A549 (cell line): Measurements from ENCODE around the gene LGALS4.

Source experiments
- CEBPB ChIP-seq, 2 experiments: fragments of >200 bp in 1 of 2; sonication (Bioruptor Twin) in 1 of 2; formaldehyde crosslinking in 1 of 2; IDR thresholded peaks; 2 replicates each; pipeline ENCODE4 v1.6.1; 2012 to 2016
- EP300 ChIP-seq, 2 experiments: fragments of >200 bp; sonication (Bioruptor Twin); formaldehyde crosslinking; IDR thresholded peaks; 2 replicates in 1 of 2; 3 replicates in 1 of 2; pipeline ENCODE4 v1.6.1; 2016 to 2017
- ESRRA ChIP-seq: fragments of 150-350 bp; IDR thresholded peaks from 2 replicates; pipeline ENCODE4 v1.6.1; 2014; ENCODE audit warnings: mild to moderate bottlenecking, low read length, borderline replicate concordance
- NPAS2 ChIP-seq: fragments of 250-450 bp; sonication (Bioruptor Pico); IDR thresholded peaks from 2 replicates; pipeline ENCODE4 v1.8.0; 2022; ENCODE audit warnings: mild to moderate bottlenecking, moderate library complexity, borderline replicate concordance
- POLR2A ChIP-seq: IDR thresholded peaks from 2 replicates; pipeline ENCODE4 v1.6.1; 2012; ENCODE audit warnings: mild to moderate bottlenecking, low read length
- RFX5 ChIP-seq: fragments of 450-650 bp; IDR thresholded peaks from 2 replicates; pipeline ENCODE4 v1.7.1; 2014; ENCODE audit warnings: antibody characterized with exemption, mild to moderate bottlenecking, moderate library complexity
- TP53 ChIP-seq: fragments of 250-450 bp; sonication (Bioruptor Pico); IDR thresholded peaks from 2 replicates; pipeline ENCODE4 v1.5.0; 2021; ENCODE audit warnings: mild to moderate bottlenecking, moderate library complexity
- ZSCAN20 ChIP-seq: fragments of 250-450 bp; sonication (Bioruptor Pico); IDR thresholded peaks from 2 replicates; pipeline ENCODE4 v1.8.0; 2022; ENCODE audit warnings: mild to moderate bottlenecking, moderate library complexity
- TF ChIP-seq, protein P1 (sequence below): fragments of >200 bp; sonication (Bioruptor Twin); formaldehyde crosslinking; IDR thresholded peaks from 3 replicates; pipeline ENCODE4 v1.5.1; 2016
- TF ChIP-seq, protein P2 (sequence below): fragments of >200 bp; sonication (Bioruptor Twin); formaldehyde crosslinking; IDR thresholded peaks from 3 replicates; pipeline ENCODE4 v1.6.1; 2016

DNA sequence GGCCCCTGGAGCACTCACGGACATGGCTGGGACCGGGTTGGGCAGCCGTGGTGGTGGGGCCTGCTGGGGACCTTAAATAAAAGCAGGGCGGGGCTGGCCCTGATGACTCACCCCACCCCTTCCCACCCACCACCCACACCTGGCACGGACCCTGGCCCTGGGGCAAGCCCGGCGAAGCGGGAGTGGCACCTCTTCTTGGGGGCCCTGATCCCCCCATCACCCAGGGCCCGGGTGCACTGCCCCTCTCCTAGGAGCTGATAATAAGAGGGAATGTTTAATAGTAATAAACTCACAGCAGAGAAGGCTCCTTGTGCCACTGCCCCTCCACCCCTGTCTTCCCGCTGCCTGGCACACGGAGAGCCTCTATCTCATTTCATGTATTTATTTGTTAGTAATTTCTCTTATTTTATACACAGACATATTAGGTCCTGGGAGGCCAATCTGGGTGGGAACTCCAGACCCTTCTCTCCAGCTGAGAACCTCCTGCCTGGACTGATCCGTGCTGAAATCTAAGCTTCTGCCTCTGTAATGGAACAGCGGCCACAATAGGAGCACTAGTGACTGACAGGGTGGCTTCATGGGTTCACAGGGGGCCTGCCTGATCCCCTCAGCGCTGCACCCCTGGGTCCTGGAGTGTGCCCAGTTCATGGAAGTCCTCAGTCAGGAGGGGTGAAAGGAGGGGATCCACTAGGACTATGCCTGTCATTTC, 39.1 kb downstream of the LGALS4 start, which contains the start of gene LGALS7:
- TF ChIP-seq, protein P1, sequence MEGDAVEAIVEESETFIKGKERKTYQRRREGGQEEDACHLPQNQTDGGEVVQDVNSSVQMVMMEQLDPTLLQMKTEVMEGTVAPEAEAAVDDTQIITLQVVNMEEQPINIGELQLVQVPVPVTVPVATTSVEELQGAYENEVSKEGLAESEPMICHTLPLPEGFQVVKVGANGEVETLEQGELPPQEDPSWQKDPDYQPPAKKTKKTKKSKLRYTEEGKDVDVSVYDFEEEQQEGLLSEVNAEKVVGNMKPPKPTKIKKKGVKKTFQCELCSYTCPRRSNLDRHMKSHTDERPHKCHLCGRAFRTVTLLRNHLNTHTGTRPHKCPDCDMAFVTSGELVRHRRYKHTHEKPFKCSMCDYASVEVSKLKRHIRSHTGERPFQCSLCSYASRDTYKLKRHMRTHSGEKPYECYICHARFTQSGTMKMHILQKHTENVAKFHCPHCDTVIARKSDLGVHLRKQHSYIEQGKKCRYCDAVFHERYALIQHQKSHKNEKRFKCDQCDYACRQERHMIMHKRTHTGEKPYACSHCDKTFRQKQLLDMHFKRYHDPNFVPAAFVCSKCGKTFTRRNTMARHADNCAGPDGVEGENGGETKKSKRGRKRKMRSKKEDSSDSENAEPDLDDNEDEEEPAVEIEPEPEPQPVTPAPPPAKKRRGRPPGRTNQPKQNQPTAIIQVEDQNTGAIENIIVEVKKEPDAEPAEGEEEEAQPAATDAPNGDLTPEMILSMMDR = no peak
- TF ChIP-seq NPAS2 (CRISPR knock-in tag) (no peak), POLR2A (no peak), EP300 (IDR thresholded peaks at IDR 0.05) (no peak), CEBPB (IDR thresholded peaks at IDR 0.05) (no peak), ZSCAN20 (CRISPR knock-in tag) (no peak), TP53 (no peak), ESRRA (no peak), RFX5 (no peak)
- TF ChIP-seq, protein P2, sequence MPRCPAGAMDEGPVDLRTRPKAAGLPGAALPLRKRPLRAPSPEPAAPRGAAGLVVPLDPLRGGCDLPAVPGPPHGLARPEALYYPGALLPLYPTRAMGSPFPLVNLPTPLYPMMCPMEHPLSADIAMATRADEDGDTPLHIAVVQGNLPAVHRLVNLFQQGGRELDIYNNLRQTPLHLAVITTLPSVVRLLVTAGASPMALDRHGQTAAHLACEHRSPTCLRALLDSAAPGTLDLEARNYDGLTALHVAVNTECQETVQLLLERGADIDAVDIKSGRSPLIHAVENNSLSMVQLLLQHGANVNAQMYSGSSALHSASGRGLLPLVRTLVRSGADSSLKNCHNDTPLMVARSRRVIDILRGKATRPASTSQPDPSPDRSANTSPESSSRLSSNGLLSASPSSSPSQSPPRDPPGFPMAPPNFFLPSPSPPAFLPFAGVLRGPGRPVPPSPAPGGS = no peak
